GM19023 (cell line): ENCODE measurements around the gene NEURL1B.

Experiments
- ATAC-seq: cut with Tn5 transposase; IDR thresholded peaks from one replicate; pipeline ENCODE4 v1.9.1; 2021; ENCODE audit warnings: mild to moderate bottlenecking, moderate library complexity; ENCODE audit not compliant: unreplicated experiment

The NEURL1B gene

GRCh38 chr5:172608773-172609172 is 32.3 kb upstream of the NEURL1B start:
- no peak for ATAC-seq

GRCh38 chr5:172610643-172611042 is 30.4 kb upstream of the NEURL1B start:
- ATAC-seq: no peak

GRCh38 chr5:172611913-172612312 is 29.1 kb upstream of the NEURL1B start:
- no peak for ATAC-seq

- ATAC-seq: no peak
Measured at GRCh38 chr5:172612771-172613170, 28.3 kb upstream of the NEURL1B start.

GRCh38 chr5:172616136-172616535 is 24.9 kb upstream of the NEURL1B start:
- ATAC-seq: no peak

GRCh38 chr5:172616730-172617129 is 24.3 kb upstream of the NEURL1B start:
- ATAC-seq: no peak

- ATAC-seq: no peak
Measured at GRCh38 chr5:172617817-172618216, 23.2 kb upstream of the NEURL1B start.

- no peak for ATAC-seq
Measured at GRCh38 chr5:172618574-172619365, 22.3 kb upstream of the NEURL1B start.

GRCh38 chr5:172620506-172620905 is 20.6 kb upstream of the NEURL1B start:
- no peak for ATAC-seq

- no peak for ATAC-seq
Measured at GRCh38 chr5:172622091-172623046, 18.7 kb upstream of the NEURL1B start.

- ATAC-seq: no peak
Measured at GRCh38 chr5:172623313-172623980, 17.6 kb upstream of the NEURL1B start.

GRCh38 chr5:172624083-172624995 is 16.7 kb upstream of the NEURL1B start:
- ATAC-seq: no peak

- ATAC-seq: no peak
Measured at GRCh38 chr5:172624996-172625964, 15.8 kb upstream of the NEURL1B start.

GRCh38 chr5:172626031-172626581 is 15.0 kb upstream of the NEURL1B start:
- ATAC-seq: no peak

- no peak for ATAC-seq
Measured at GRCh38 chr5:172630082-172630481, 11.0 kb upstream of the NEURL1B start.

GRCh38 chr5:172630482-172630881 is 10.6 kb upstream of the NEURL1B start:
- no peak for ATAC-seq

- ATAC-seq: no peak
Measured at GRCh38 chr5:172630986-172631385, 10.1 kb upstream of the NEURL1B start.

- ATAC-seq: no peak
Measured at GRCh38 chr5:172632346-172633092, 8.5 kb upstream of the NEURL1B start.
